H1 (cell line): ENCODE data around the gene LRPAP1. TPM values are rescaled to one million over a fixed set of nuclear protein-coding genes. Genes with fewer than 3 reads are reported as not detected.
A peak's percentile ranks its signal among the peaks of the same experiment; 100 is the strongest.

Experiments
- CBX5 ChIP-seq: fragments of 300-800, 300-1000 bp; sonication (generic); IDR thresholded peaks from 2 replicates; pipeline ENCODE4 v1.7.1; 2016; ENCODE audit warnings: antibody characterized with exemption, low read length, low read depth
- CBX8 ChIP-seq: fragments of 300-800, 300-1000 bp; sonication (generic); IDR thresholded peaks from 2 replicates; pipeline ENCODE4 v1.7.1; 2016; ENCODE audit warnings: low read depth, low read length, borderline replicate concordance
- EGR1 ChIP-seq: IDR thresholded peaks from 2 replicates; pipeline ENCODE4 v1.6.1; 2011; ENCODE audit warnings: low read depth, low read length, borderline replicate concordance
- EP300 ChIP-seq, 2 experiments: IDR thresholded peaks; 1 replicate in 1 of 2; 2 replicates in 1 of 2; pipeline ENCODE4 v1.6.1; 2011 to 2012; ENCODE audit warnings: low read depth in 2 of 2, low read length in 2 of 2, mild to moderate bottlenecking in 2 of 2, borderline replicate concordance in 1 of 2, inconsistent platforms in 1 of 2, moderate library complexity in 1 of 2
- JUN ChIP-seq: IDR thresholded peaks from 2 replicates; pipeline ENCODE4 v1.6.1; 2011; ENCODE audit warnings: low read depth, mild to moderate bottlenecking, improper control_type of control experiment, low read length
- KDM4A ChIP-seq: IDR thresholded peaks from one replicate; pipeline ENCODE4 v1.7.1; 2012; ENCODE audit warnings: low read depth, mild to moderate bottlenecking, moderate library complexity, low read length, inconsistent platforms; ENCODE audit not compliant: severe bottlenecking
- MAX ChIP-seq: IDR thresholded peaks from 2 replicates; pipeline ENCODE4 v1.6.1; 2012; ENCODE audit warnings: inconsistent platforms
- POLR2A ChIP-seq, 2 experiments: IDR thresholded peaks; 1 replicate in 1 of 2; 2 replicates in 1 of 2; pipeline ENCODE4 v1.6.1; 2011; ENCODE audit warnings: low read depth in 2 of 2, low read length in 2 of 2, mild to moderate bottlenecking in 2 of 2; ENCODE audit errors: control extremely low read depth in 1 of 2
- SIX5 ChIP-seq: IDR thresholded peaks from 2 replicates; pipeline ENCODE4 v1.6.1; 2011; ENCODE audit warnings: mild to moderate bottlenecking, low read depth, low read length
- SP1 ChIP-seq: IDR thresholded peaks from 2 replicates; pipeline ENCODE4 v1.6.1; 2011; ENCODE audit warnings: low read depth, low read length
- TAF7 ChIP-seq: optimal IDR thresholded peaks from 2 replicates; pipeline ENCODE3; 2011; ENCODE audit warnings: low read depth, mild to moderate bottlenecking, inconsistent platforms, low read length, moderate library complexity, borderline replicate concordance
- TCF12 ChIP-seq: IDR thresholded peaks from 2 replicates; pipeline ENCODE4 v1.6.1; 2011; ENCODE audit warnings: low read depth, mild to moderate bottlenecking, low read length
- polyA plus RNA-seq, 7 experiments: library from polyadenylated mRNA; depleted of rRNA in 3 of 7; stranded (reverse) in 5 of 7; unstranded in 2 of 7; fragments of >200 nt in 5 of 7; fragments of 200-250 nt in 2 of 7; gene quantifications; 1 replicate in 5 of 7; 2 replicates in 1 of 7; 4 replicates in 1 of 7; pipeline versions ENCODE4 v1.2.1 to v1.2.3, GENCODE V29; 2011 to 2013; ENCODE audit warnings: missing spikeins in 2 of 7, mixed read lengths in 2 of 7
- total RNA-seq: library from RNA; stranded (reverse); fragmentation: NEBNext Ultra II Directional; extraction: Animal tissue kit (Norgen Biotek cat#: 25700); gene quantifications from 2 replicates; pipeline ENCODE4 v1.2.1, GENCODE V29; 2021

The LRPAP1 gene
- total and polyA plus RNA-seq, 2 of the 8 experiments (the other 6 are each of a cell fraction or from before 2014, with no cell fraction given): 31.1 to 101 TPM

DNA sequence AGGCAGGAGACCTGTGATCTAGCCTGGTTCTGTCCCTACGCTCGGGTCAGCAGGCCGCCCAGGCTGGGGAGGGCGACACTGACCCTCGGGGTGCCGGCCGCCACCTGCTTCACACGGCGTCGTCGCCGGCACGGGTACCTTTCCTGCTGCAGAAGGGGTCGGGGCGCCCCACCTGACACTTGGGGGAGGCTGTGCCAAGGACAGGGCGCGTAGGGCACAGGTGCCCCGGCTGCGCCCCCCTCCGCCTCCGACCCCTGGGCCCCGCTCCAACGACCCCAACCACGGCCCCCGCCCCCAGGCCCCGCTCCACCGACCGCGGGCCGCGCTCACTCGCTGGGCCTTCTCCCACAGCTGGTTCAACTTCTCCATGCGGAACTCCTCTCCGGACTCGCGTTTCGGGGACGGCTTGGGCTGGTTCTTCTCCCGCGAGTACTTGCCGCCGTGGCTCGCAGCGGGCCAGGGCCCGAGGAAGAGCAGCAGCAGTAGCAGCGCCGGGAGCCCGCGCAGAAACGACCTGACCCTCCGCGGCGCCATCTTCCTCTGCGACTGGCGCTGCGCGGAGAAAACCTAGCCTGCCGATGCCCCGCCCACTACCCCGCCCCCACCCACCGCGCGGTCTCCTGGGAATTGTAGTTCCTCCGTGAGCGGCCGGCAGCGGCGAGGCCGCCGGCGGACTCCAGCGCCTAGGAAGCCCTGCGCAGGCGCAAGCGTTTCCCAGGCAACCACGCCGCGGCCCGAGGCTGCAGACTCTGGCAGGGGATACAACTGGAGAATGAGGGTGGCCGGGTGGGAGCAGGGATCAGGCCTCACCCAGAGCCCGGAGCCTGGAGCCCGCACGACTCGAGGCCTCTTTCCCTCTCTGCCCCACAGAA lies at the start of gene LRPAP1 (continued):
- TF ChIP-seq EGR1: no peak
- peak; percentile 61 for TF ChIP-seq KDM4A
- TF ChIP-seq JUN: no peak
- peak; percentile 78 for TF ChIP-seq MAX
- no peak for TF ChIP-seq CBX5
- TF ChIP-seq SIX5: peak; percentile 47; the same call in 1 of the 2 replicates
- no peak for TF ChIP-seq CBX8
- peak; percentile 96 for TF ChIP-seq TAF7
- peak in 1 of 2 experiments; percentile 94; a peak in 2 of 3 replicates for TF ChIP-seq POLR2A (IDR thresholded peaks at IDR 0.05; ENCODE audit: control extremely low read depth in 1 of 2, low read depth in 2 of 2, low read length in 2 of 2)
- TF ChIP-seq EP300 (IDR thresholded peaks at IDR 0.05; ENCODE audit: borderline replicate concordance in 1 of 2, low read depth in 2 of 2, low read length in 2 of 2): no peak
- TF ChIP-seq SP1: no peak
- TF ChIP-seq TCF12: no peak
